Natural killer cell (primary cell): ENCODE measurements around the gene CNN1. TPM values are rescaled to one million over a fixed set of nuclear protein-coding genes. Genes with fewer than 3 reads are reported as not detected.
A peak's percentile ranks its signal among the peaks of the same experiment; 100 is the strongest.

Source experiments
- ATAC-seq, 3 donors: fragments of 150-1000 bp in 2 of 3; fragments of 200-7000 bp in 1 of 3; cut with Tn5 transposase; 1 replicate in 1 of 3; 2 replicates in 2 of 3; pipeline ENCODE4 v1.10.0; 2021; ENCODE audit warnings: mild to moderate bottlenecking in 2 of 3, moderate library complexity in 2 of 3
- DNase-seq, 2 donors: peaks; one replicate each; pipeline versions ENCODE4 v3.0.0 to v3.0.0-alpha.2; 2013 to 2021; ENCODE audit warnings: mixed read lengths in 1 of 2
- H3K27ac ChIP-seq: one replicate; pipeline ENCODE4 v1.5.1; 2013; ENCODE audit warnings: mild to moderate bottlenecking, low read length
- H3K27me3 ChIP-seq: one replicate; pipeline ENCODE4 v1.6.1; 2013; ENCODE audit warnings: low read length; ENCODE audit not compliant: control insufficient read depth, insufficient read depth
- H3K36me3 ChIP-seq: one replicate; pipeline ENCODE4 v1.6.1; 2013; ENCODE audit warnings: low read length; ENCODE audit not compliant: control insufficient read depth, insufficient read depth
- H3K4me1 ChIP-seq: one replicate; pipeline ENCODE4 v1.6.1; 2013; ENCODE audit warnings: low read length; ENCODE audit not compliant: control insufficient read depth, insufficient read depth
- H3K4me3 ChIP-seq: one replicate; pipeline ENCODE4 v1.5.1; 2013; ENCODE audit warnings: low read length
- H3K9me3 ChIP-seq: one replicate; pipeline ENCODE4 v1.6.1; 2013; ENCODE audit warnings: low read length; ENCODE audit not compliant: control insufficient read depth, insufficient read depth
- H3K27ac Mint-ChIP-seq, 2 donors: one replicate each; pipeline ENCODE4 v1.8.0; 2022; ENCODE audit warnings: mild to moderate bottlenecking in 2 of 2, mixed read lengths in 2 of 2, moderate library complexity in 1 of 2
- H3K27me3 Mint-ChIP-seq, 2 donors: one replicate each; pipeline ENCODE4 v1.8.0; 2022; ENCODE audit warnings: low read depth in 2 of 2, mixed read lengths in 2 of 2
- H3K36me3 Mint-ChIP-seq: one replicate; pipeline ENCODE4 v1.8.0; 2022; ENCODE audit warnings: mixed read lengths
- H3K4me1 Mint-ChIP-seq, 2 donors: one replicate each; pipeline ENCODE4 v1.8.0; 2022; ENCODE audit warnings: mixed read lengths in 2 of 2
- H3K4me3 Mint-ChIP-seq: one replicate; pipeline ENCODE4 v1.8.0; 2022; ENCODE audit warnings: mild to moderate bottlenecking, moderate library complexity, mixed read lengths
- H3K9me3 Mint-ChIP-seq, 2 donors: one replicate each; pipeline ENCODE4 v1.8.0; 2022; ENCODE audit warnings: mixed read lengths in 2 of 2
- WGBS: methylation state at CpG from one replicate; pipeline ENCODE4 v1.1.7; 2013; ENCODE audit warnings: missing lambda C conversion rate; ENCODE audit not compliant: insufficient coverage; 5-methylcytosine and 5-hydroxymethylcytosine counted together
- intact Hi-C: fragments of 100-400 bp; cut with micrococcal nuclease; formaldehyde crosslinking; loops from one replicate; pipeline ENCODE4 v1.14.2; 2022
- total RNA-seq, 4 donors: library from RNA; stranded (reverse); fragments of 120-200 nt in 1 of 4; gene quantifications; one replicate each; pipeline versions ENCODE4 v1.2.3 to v1.2.4, GENCODE V29; 2013 to 2022
- TF ChIP-seq, protein P1 (sequence below): fragments of 200-600 bp; IDR thresholded peaks from one replicate; pipeline ENCODE4 v1.8.0; 2022; ENCODE audit warnings: antibody characterized with exemption

The CNN1 gene
- total RNA-seq, 3 donors from 2014 or later (not counting 1 experiment from before 2014, with no cell fraction given) = not detected

DNA sequence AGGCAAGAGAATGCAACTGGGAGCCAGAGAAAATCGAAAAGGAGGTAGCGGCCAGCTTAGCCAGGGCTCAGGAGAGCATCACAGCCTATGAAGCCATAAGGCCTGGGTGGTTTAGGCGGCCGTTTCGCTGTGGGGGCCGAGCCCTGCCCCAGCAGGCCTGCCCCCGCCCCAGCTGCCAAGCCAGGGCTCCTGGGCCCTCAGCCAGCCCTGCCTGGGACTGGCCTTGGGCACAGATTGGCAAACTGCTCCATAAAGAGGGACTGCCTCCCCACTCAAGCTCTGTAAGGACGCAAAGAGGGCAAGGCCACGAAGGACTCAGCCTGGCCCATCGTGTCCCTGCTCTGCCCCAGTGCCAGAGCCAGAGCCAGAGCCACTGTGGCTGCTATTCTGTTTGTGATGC is 43.2 kb upstream of the CNN1 start:
- DNase-seq (no peak), ATAC-seq (no peak)
- Mint-ChIP-seq H3K4me3 (no peak overlapping the region), H3K36me3 (no peaks in the 10 kb centered on the region), H3K27ac (no peak overlapping the region), H3K4me1 (no peaks in the 10 kb centered on the region), H3K27me3 (no peaks in the 10 kb centered on the region), H3K9me3 (no peaks in the 10 kb centered on the region)
- H3K4me3 ChIP-seq = no peak overlapping the region
- TF ChIP-seq, protein P1, sequence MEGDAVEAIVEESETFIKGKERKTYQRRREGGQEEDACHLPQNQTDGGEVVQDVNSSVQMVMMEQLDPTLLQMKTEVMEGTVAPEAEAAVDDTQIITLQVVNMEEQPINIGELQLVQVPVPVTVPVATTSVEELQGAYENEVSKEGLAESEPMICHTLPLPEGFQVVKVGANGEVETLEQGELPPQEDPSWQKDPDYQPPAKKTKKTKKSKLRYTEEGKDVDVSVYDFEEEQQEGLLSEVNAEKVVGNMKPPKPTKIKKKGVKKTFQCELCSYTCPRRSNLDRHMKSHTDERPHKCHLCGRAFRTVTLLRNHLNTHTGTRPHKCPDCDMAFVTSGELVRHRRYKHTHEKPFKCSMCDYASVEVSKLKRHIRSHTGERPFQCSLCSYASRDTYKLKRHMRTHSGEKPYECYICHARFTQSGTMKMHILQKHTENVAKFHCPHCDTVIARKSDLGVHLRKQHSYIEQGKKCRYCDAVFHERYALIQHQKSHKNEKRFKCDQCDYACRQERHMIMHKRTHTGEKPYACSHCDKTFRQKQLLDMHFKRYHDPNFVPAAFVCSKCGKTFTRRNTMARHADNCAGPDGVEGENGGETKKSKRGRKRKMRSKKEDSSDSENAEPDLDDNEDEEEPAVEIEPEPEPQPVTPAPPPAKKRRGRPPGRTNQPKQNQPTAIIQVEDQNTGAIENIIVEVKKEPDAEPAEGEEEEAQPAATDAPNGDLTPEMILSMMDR = no peak
- H3K36me3 ChIP-seq = peaks cover 10% of the 10 kb centered on the region
- H3K27me3 ChIP-seq = no peaks in the 10 kb centered on the region
- no peaks in the 10 kb centered on the region for H3K4me1 ChIP-seq
- H3K9me3 ChIP-seq = no peaks in the 10 kb centered on the region
- WGBS = 98% methylated on average over 10 of the region's 10 CpGs
- intact Hi-C loops = no loop called here
- no peak overlapping the region for H3K27ac ChIP-seq

DNA sequence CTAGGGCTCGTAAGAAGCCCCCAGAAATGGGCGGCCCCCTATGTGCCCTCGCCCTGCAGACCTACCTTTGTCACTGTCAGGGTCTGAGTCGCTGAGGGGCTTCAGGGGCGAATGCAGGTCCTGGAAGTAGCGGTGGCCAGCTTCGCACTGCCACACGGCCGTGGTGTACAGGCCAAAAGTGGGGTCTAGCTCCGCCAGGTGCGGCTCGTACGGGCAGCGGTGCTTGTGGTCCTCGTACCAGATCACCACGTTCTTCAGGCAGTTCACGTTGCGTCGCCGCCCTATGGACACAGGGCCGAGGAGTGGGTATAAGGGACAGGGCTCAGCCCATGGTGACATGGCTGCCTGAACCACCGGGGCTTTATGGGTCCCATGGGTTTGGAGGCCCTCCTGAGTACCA is 42.8 kb upstream of the CNN1 start:
- no peaks in the 10 kb centered on the region for H3K4me1 Mint-ChIP-seq
- Histone ChIP-seq H3K27ac (no peak overlapping the region), H3K36me3 (peaks cover 7% of the 10 kb centered on the region), H3K9me3 (no peaks in the 10 kb centered on the region), H3K4me1 (no peaks in the 10 kb centered on the region), H3K4me3 (no peak overlapping the region), H3K27me3 (no peaks in the 10 kb centered on the region)
- intact Hi-C loops = loop anchor here (2.0 kb wide), 1 partner anchor 91 kb away; no protein-coding TSS in a partner anchor
- H3K9me3 Mint-ChIP-seq = no peaks in the 10 kb centered on the region
- no peaks in the 10 kb centered on the region for H3K27me3 Mint-ChIP-seq
- WGBS = 98% methylated on average over 22 of the region's 22 CpGs
- DNase-seq (no peak), ATAC-seq (no peak)
- no peaks in the 10 kb centered on the region for H3K36me3 Mint-ChIP-seq
- no peak overlapping the region for H3K27ac Mint-ChIP-seq
- TF ChIP-seq, protein P1 = no peak
- no peak overlapping the region for H3K4me3 Mint-ChIP-seq

DNA sequence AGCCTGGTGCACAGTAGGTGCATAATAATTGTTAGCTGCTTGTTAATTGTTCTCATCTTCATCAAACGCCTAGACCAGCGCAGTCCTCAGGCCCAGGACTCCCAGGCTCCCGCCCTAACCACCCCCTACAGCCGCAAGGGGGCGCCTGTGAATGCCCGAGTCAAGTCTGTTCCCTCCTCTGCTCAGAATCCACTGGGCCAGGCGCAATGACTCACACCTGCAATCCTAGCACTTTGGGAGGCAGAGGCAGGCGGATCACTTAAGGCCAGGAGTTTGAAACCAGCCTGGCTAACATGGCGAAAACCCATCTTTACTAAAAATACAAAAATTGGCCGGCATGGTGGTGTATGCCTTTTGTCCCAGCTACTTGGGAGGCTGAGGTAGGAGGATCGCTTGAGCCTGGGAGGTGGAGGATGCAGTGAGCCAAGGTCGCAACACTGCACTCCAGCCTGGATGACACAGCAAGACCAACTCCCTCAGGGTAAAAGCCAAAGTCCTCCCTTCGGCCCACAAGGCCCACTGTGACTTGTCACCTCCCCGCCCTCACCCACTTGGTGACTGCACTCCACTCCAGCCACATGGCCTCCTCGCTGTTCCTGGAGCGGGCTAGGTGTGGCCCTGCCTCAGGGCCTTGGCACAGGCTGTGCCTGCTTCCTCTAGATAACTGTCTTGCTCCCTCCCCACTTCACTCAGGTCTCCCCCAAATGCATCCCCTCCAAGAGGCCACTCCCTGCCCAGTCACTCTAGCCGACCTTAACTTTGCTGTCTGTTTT is 42.1 kb upstream of the CNN1 start:
- Histone ChIP-seq H3K27ac (no peak overlapping the region), H3K36me3 (peaks cover 7% of the 10 kb centered on the region), H3K4me1 (no peaks in the 10 kb centered on the region), H3K9me3 (no peaks in the 10 kb centered on the region), H3K27me3 (no peaks in the 10 kb centered on the region), H3K4me3 (no peak overlapping the region)
- Mint-ChIP-seq H3K4me1 (no peaks in the 10 kb centered on the region), H3K4me3 (no peak overlapping the region), H3K27ac (no peak overlapping the region), H3K9me3 (no peaks in the 10 kb centered on the region), H3K36me3 (no peaks in the 10 kb centered on the region), H3K27me3 (no peaks in the 10 kb centered on the region)
- WGBS = 79% methylated on average over 16 of the region's 17 CpGs
- TF ChIP-seq, protein P1 = peak; percentile 36
- intact Hi-C loops = loop anchor here (2.0 kb wide), 1 partner anchor 90 kb away; no protein-coding TSS in a partner anchor
- ATAC-seq = peak; percentile 49 to 70 (median 57)
- DNase-seq = peak; percentile 44 to 75
